Measurements from ENCODE around the gene GPC6. TPM values are rescaled to one million over a fixed set of nuclear protein-coding genes. Genes with fewer than 3 reads are reported as not detected.

GPC6 gene
- total RNA-seq, 1 donor from 2014 or later, result 8.4 TPM

GRCh38 chr13:93217721-93218261 lies 8.8 kb upstream of the GPC6 start:
- intact Hi-C loops (cut with DNase I), result no loop called here
- Histone ChIP-seq H3K4me1 (peaks cover 3% of the 10 kb centered on the region), H3K27me3 (no peaks in the 10 kb centered on the region), H3K4me3 (no peak overlapping the region), H3K27ac (no peak overlapping the region), H3K9me3 (no peaks in the 10 kb centered on the region), H3K36me3 (no peaks in the 10 kb centered on the region)
- no peak for DNase-seq
- no peak for ATAC-seq
- TF ChIP-seq CTCF (IDR thresholded peaks at IDR 0.05), result no peak

- ATAC-seq, result no peak
- DNase-seq, result no peak
- Histone ChIP-seq H3K36me3 (no peaks in the 10 kb centered on the region), H3K4me1 (peaks cover 3% of the 10 kb centered on the region), H3K9me3 (no peaks in the 10 kb centered on the region), H3K27ac (no peak overlapping the region), H3K4me3 (no peak overlapping the region), H3K27me3 (no peaks in the 10 kb centered on the region)
- TF ChIP-seq CTCF (IDR thresholded peaks at IDR 0.05), result no peak
- intact Hi-C loops (cut with DNase I), result no loop called here
Observed at GRCh38 chr13:93218583-93218982, 8.0 kb upstream of the GPC6 start.

- H3K4me1 ChIP-seq, result peaks cover 3% of the 10 kb centered on the region
- TF ChIP-seq CTCF (IDR thresholded peaks at IDR 0.05), result no peak
- no peaks in the 10 kb centered on the region for H3K36me3 ChIP-seq
- no peak overlapping the region for H3K27ac ChIP-seq
- DNase-seq (no peak), ATAC-seq (no peak)
- H3K27me3 ChIP-seq, result no peaks in the 10 kb centered on the region
- intact Hi-C loops (cut with DNase I), result no loop called here
- H3K4me3 ChIP-seq, result no peak overlapping the region
- no peaks in the 10 kb centered on the region for H3K9me3 ChIP-seq
Observed at GRCh38 chr13:93220073-93220472, 6.5 kb upstream of the GPC6 start.

- intact Hi-C loops (cut with DNase I), result no loop called here
- TF ChIP-seq CTCF (IDR thresholded peaks at IDR 0.05), result no peak
- H3K27ac ChIP-seq, result no peak overlapping the region
Observed at GRCh38 chr13:93222976-93223375, 3.6 kb upstream of the GPC6 start.

GRCh38 chr13:93224535-93224934 lies 2.1 kb upstream of the GPC6 start:
- no peak for TF ChIP-seq CTCF (IDR thresholded peaks at IDR 0.05)
- Histone ChIP-seq H3K27me3 (peaks cover 20% of the 10 kb centered on the region), H3K27ac (no peak overlapping the region), H3K4me3 (no peak overlapping the region), H3K9me3 (no peaks in the 10 kb centered on the region), H3K4me1 (peaks cover 8% of the 10 kb centered on the region), H3K36me3 (no peaks in the 10 kb centered on the region)
- DNase-seq, result no peak
- intact Hi-C loops (cut with DNase I), result no loop called here
- peak; percentile 11 for ATAC-seq

More at GRCh38 chr13:93222976-93223375, 3.6 kb upstream of the GPC6 start:
- DNase-seq (no peak), ATAC-seq (no peak)
- Histone ChIP-seq H3K36me3 (no peaks in the 10 kb centered on the region), H3K4me1 (peaks cover 8% of the 10 kb centered on the region), H3K27me3 (peaks cover 13% of the 10 kb centered on the region), H3K9me3 (no peaks in the 10 kb centered on the region), H3K4me3 (no peak overlapping the region)

GRCh38 chr13:93225610-93226009 lies 997 bp upstream of the GPC6 start:
- no peak for DNase-seq
- no peak for ATAC-seq
- Histone ChIP-seq H3K4me1 (peaks cover 5% of the 10 kb centered on the region), H3K9me3 (no peaks in the 10 kb centered on the region), H3K27ac (no peak overlapping the region), H3K27me3 (peaks cover 20% of the 10 kb centered on the region), H3K36me3 (no peaks in the 10 kb centered on the region), H3K4me3 (no peak overlapping the region)
- intact Hi-C loops (cut with DNase I), result no loop called here
- TF ChIP-seq CTCF (IDR thresholded peaks at IDR 0.05), result no peak

Data from upper lobe of right lung (tissue), 1 donor.